GM18505 (cell line): Measurements from ENCODE around the gene RTP2.
"Not testable (repeated sequence)": the region's sequence is repeated elsewhere in the genome, so short reads cannot be mapped to it uniquely, and the experiment has no call there.

Experiments
- ATAC-seq: cut with Tn5 transposase; IDR thresholded peaks from one replicate; pipeline ENCODE4 v1.9.1; 2021; ENCODE audit not compliant: unreplicated experiment
- POLR2A ChIP-seq: IDR thresholded peaks from 4 replicates; pipeline ENCODE4 v1.6.1; 2011; ENCODE audit warnings: borderline replicate concordance; ENCODE audit not compliant: insufficient read depth, insufficient read length; ENCODE audit errors: extremely low read depth

Gene RTP2

DNA sequence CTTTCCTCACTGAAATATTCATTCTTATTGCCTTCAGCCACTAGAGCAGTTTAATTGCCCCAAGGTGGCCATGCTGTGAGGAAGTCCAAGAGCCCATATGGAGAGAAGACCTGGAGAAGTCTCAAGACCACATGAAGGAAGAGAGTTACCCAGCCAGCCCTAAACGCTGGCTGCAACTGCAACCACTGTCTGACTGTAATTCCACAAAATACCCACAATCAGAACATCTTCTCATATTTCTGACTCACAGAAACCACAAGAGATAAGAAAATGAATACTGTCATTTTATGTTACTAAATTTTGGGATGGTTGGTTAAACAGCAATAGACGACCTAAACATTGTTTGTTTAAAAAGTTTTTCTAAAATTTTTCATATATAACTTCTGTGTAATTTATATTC is 17.5 kb downstream of the RTP2 start:
- ATAC-seq, result no peak
- no peak for TF ChIP-seq POLR2A

DNA sequence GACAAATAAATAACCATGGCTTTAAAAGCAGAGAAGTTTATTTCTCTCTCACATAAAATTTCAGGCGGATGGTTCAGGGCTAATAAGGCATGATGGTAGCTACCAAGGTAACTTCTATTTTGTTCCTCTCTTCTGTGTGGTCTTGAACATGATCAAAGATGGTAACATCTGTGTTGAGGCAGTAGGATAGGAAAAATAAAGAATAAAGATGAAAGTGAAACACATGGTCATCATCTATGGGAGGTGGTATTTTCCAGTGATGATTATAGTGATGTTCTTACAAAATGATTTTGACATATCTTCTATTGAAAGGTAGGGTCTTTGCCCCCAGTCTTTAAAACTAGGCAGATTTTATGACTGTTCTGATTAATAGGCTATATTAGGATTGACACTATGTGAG is 17.9 kb downstream of the RTP2 start:
- no peak for ATAC-seq
- no peak for TF ChIP-seq POLR2A

DNA sequence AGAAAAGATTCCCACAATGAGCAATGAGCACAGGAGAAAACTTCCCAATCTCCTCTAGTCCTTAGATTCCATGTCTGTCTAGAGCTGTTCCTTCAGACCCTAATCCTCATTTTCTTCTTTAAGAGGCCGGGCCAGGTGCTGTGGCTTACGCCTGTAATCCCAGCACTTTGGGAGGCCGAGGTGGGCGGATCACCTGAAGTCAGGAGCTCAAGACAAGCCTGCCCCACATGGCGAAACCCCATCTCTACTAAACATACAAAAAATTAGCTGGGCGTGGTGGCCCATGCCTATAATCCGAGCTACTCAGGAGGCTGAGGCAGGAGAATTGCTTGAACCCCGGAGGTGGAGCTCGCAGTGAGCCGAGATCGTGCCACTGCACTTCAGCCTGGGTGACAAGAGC is 20.6 kb downstream of the RTP2 start:
- not testable (repeated sequence) for ATAC-seq

DNA sequence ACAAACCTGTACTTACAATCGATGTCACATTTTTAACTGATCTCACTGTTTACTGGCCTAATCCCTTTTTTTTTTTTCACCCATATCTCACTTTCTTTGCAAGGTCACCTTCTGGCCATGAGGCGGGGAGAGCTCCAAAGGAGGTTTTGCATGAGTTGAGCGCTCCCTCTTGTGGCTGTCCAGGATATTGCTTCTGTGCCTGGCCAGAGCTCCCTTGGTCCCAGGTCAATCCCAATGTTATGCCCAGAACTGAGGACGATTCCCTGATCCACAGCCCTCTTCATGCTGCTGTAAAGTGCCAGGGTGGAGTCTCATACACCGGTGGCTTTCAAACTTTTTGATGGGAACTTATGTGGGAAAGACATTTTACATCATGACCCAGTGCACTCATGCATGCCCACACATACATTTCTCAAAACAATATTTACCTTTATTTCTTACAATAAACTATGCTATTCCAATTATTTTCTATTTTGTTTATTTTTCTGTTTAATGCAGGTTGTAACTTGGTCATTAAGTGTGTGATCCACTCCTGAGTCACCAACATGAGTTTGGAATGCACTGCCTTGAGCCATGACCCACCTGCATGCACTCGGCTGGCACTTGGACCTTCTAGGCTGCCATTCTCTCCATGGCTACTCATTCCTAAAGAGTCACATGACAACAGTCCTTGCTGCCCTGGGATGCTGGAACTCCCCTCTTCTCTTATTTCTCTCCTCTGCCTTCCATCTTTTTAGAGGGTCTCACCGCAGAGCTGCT is 22.5 kb downstream of the RTP2 start:
- no peak for TF ChIP-seq POLR2A
- no peak for ATAC-seq

DNA sequence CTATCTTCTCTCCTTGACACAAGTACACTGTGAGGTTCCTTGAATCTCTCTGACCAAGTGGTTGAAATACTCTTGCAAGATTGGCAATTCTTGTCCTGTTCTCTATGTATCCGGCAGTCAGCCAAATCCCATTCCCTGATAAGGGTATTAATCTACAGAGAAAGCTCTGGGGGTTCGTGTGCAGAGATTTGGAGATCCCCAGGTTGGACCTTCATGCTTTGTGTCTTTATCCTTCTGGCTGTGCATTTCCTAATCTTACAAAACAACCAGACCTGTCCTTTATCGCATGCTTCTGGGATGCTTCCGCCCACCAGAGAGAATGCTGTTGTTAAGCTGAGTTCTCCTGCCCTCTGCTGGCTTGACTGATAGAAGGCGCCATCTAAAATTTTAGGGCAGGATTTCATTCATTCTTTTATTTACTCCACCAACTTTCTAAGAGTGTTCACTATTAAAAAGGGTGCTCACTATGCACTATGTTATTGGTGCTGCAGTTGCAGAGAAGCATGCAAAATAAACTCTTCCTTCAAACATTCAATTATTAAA is 23.6 kb downstream of the RTP2 start:
- ATAC-seq, result no peak
- no peak for TF ChIP-seq POLR2A

DNA sequence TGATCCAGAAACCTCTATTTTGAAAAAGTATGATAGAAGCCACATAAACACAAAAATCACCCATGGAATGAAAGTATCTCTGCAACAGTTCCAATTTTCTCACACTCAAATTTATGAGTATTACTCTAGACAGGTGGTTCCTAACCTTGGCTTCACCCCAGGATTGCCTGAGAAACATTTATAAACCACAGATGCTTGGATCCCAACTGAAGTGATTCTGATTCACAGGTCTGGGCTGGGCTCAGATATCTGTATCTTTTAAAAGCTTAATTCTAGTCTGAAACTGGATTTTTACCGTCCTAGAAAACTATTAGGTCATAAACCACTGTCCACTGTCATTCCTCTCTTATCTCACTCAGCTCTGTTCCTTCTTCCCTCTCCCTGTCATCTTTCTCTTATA is 24.8 kb downstream of the RTP2 start:
- no peak for ATAC-seq
- no peak for TF ChIP-seq POLR2A

DNA sequence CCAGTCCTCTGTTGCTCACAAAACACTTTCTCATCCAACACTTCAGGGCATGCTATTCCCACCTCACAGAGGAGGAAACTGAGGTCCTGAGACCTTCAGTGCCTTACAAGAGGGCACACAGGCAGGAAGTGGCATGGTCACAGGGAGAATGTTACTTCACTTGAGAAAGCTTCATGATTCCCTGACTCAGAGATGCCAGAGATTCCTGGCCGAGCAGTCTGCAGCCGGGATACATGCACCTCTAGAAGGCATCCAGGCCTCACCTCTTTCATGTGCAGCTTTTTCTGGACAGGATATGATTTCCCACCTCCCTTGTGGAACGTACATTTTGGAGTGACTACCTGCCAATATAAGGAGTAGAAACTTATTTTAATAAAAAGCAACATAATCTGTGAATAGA is 29.3 kb downstream of the RTP2 start:
- no peak for TF ChIP-seq POLR2A
- ATAC-seq, result no peak

DNA sequence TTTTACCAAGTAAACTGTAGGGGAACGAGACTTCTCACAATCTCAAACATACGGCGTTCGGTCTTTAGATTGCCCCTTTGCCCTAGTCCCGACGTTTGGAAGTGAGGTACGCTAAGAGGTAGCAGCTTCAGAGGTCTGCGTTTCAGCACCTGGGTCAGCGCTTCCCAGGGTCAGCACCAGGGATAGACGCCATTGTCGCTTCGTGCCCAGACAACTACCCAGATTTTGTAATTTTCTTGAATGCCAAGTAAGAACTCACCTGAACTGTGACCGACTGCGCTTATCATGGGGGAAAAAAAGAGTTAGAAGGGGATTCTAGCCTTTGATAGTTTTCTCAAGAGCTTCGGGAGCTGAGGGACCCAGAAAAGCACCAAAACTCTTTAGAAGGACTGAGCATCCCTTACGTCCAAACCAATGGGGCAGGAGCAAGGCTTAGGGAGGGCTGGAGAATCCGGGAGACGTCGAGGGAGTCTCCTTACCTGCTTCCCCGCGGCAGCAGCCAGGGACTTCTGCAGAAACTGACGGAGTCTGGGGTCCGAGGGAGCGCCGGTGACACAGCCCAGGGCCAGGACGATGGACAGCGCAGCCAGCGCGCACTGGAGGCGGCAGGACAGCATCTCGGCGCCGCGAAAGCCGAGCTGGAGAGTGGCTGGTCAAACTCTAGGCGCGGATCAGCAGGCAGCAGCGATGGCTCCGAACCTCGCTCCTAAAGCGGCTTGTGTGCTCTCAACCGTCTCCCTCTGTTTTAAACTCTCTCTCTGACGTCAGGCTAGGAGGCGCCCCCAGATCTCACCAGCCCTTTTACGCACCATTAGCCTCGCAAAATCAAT is 32.5 kb downstream of the RTP2 start, which contains the start of gene SST:
Gene SST (minus strand): TSS at position 720 of the 830 bp plus-strand sequence. CDS start 103 bp downstream, at position 617.
- TF ChIP-seq POLR2A, result no peak
- ATAC-seq, result no peak

DNA sequence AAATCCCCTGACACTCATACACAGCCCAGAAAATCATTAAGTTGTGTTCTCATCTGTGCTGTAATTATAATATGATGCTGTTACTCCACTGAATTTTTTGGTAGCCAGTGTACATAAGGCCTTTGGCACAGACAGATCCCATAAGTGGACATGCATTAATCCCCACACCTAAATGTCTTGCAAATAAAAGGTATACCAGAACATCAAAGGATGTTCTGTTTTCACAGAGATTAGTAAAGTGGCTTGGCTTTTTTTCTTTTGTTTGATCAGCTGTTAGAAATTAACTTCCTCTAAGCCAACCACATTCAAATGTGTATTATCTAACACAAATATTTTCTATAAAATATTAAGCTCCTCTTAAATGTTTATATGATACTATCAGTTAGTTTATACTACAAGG is 34.8 kb downstream of the RTP2 start:
- ATAC-seq, result no peak
- TF ChIP-seq POLR2A, result no peak

DNA sequence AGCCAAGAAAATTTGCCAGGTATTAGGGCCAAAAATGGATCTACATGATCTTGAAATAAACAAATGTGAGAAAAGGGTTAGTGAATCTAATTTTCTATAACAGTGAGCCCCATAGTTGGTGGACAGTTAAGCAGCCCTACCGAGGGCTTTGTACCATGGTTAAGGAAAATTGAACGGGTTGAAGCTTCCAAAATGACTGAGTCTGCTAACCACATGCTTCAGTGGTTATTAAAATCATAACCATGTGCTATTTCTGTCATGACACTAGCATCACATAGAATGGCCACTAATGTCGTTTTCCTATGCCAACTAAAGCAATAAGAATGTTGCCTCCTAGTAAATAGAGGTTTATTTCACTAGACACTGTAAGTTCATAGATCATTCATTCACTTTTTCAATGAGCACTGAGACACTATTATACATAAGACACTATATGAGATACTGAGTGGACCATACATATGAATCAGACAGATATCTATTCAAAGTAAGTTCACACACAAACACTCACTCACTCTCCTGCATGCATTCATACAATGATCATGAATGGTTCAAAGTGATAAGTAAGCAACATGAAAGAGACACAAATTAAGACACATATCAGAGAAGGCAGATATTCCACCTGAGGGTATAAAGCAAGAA is 36.5 kb downstream of the RTP2 start:
- no peak for ATAC-seq
- TF ChIP-seq POLR2A, result no peak

DNA sequence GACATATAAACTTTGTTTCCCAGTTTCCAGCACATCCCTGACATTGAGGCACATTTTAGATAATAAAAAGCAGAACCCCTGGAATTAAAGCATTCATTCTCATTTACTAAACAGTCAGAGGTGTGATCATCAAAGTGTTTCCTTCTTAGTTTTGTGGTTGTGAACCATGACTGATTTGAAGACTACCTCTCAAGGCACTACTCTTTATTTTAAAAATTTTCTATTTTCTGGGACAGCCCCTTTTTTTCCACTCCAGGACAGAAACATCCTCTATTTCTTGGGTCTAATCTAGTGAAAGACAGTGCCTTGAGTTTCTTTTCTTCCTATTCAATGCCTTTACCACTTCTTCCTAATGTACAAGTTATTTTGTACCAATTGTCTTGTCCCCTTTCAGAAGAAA is 37.3 kb downstream of the RTP2 start:
- TF ChIP-seq POLR2A, result no peak
- ATAC-seq, result no peak

DNA sequence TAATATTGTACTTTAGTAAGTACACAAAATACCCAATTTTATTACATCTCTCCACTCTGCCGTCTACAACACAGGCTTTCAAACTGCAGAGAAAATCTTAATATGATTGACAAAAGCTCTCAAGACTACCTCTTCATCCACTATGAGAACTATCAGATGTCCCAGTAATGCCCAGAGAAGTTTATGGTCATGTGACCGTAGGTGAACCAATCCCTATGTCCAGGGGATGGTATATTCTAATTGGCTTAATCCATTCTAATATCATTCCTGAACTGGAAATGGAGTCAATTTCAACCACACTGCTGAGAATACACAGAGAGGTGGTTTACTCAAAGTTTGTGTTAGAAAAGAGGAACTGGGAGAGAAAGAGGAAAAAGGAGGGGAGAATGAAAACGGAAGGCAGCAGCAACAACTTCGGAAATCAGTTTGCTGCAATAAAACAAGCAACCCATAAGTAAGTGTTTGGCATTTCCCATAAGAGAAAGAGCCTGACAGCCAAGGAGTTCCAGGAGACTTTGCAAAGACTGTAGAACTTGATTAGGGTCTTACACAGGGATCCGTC is 39.4 kb downstream of the RTP2 start:
- no peak for TF ChIP-seq POLR2A
- ATAC-seq, result no peak

DNA sequence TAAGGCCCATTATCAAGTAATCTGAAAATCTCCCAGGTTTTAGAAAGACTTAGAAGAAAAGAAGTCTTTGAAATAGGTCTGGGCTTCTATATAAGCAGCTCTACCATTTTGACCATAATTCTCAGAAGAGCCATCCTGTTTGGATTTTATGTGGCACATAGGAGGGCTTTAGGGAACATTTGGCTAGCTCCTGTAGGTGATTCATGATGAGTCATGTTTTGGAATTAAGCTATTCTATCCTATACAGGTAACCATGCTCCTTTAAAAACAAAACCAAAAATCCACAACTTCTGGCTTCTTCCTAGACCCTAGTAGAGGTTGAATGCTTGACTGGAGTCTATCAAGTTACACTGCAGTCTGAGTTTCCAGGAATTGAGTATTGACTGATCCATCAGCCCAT is 41.1 kb downstream of the RTP2 start:
- no peak for TF ChIP-seq POLR2A
- ATAC-seq, result no peak
